Fibroblast of lung (primary cell): ENCODE measurements around the gene RPS6KC1. TPM values are rescaled to one million over a fixed set of nuclear protein-coding genes. Genes with fewer than 3 reads are reported as not detected.

Experiments used
- DNase-seq, 2 donors: peaks; one replicate each; pipeline versions ENCODE4 v3.0.0 to v3.0.0-alpha.2; 2010; ENCODE audit warnings: low read depth in 2 of 2
- H2AFZ ChIP-seq: 2 replicates; pipeline ENCODE4 v1.5.1; 2012; ENCODE audit warnings: low read length, control low read depth, inconsistent platforms
- H3K27ac ChIP-seq: 2 replicates; pipeline ENCODE4 v1.5.1; 2011; ENCODE audit warnings: low read length, control low read depth; ENCODE audit not compliant: insufficient read depth
- H3K27me3 ChIP-seq: 2 replicates; pipeline ENCODE4 v1.5.1; 2011; ENCODE audit warnings: mild to moderate bottlenecking, low read length; ENCODE audit not compliant: control insufficient read depth, insufficient read depth
- H3K36me3 ChIP-seq: 2 replicates; pipeline ENCODE4 v1.5.1; 2011; ENCODE audit warnings: low read length; ENCODE audit not compliant: control insufficient read depth, insufficient read depth
- H3K4me1 ChIP-seq: 2 replicates; pipeline ENCODE4 v1.5.1; 2011; ENCODE audit warnings: low read length; ENCODE audit not compliant: control insufficient read depth, insufficient read depth; ENCODE audit errors: extremely low read depth
- H3K4me2 ChIP-seq: 2 replicates; pipeline ENCODE4 v1.5.1; 2011; ENCODE audit warnings: low read length, control low read depth; ENCODE audit not compliant: insufficient read depth; ENCODE audit errors: extremely low read depth
- H3K4me3 ChIP-seq, 4 experiments: fragments of 200-600 bp in 1 of 4; sonication (generic) in 1 of 4; replicated peaks in 1 of 4; 2 replicates each; pipeline ENCODE4 v1.5.1; 2011 to 2016; ENCODE audit warnings: low read length in 4 of 4, low read depth in 3 of 4, mild to moderate bottlenecking in 3 of 4, control low read depth in 2 of 4, inconsistent platforms in 1 of 4, mixed read lengths in 1 of 4; ENCODE audit not compliant: insufficient read depth in 1 of 4; ENCODE audit errors: control extremely low read depth in 1 of 4
- H3K79me2 ChIP-seq: 2 replicates; pipeline ENCODE4 v1.5.1; 2012; ENCODE audit warnings: mild to moderate bottlenecking, low read length, inconsistent platforms; ENCODE audit not compliant: control insufficient read depth, insufficient read depth
- H3K9ac ChIP-seq: 2 replicates; pipeline ENCODE4 v1.5.1; 2011; ENCODE audit warnings: mild to moderate bottlenecking, low read length, control low read depth; ENCODE audit not compliant: insufficient read depth
- H3K9me3 ChIP-seq: 2 replicates; pipeline ENCODE4 v1.5.1; 2012; ENCODE audit warnings: low read depth, low read length; ENCODE audit not compliant: control insufficient read depth, insufficient read depth
- H4K20me1 ChIP-seq: 2 replicates; pipeline ENCODE4 v1.5.1; 2011; ENCODE audit warnings: low read length; ENCODE audit not compliant: control insufficient read depth, insufficient read depth; ENCODE audit errors: extremely low read depth
- EZH2 ChIP-seq: IDR thresholded peaks from 2 replicates; pipeline ENCODE4 v1.5.1; 2012; ENCODE audit warnings: low read length, control low read depth, mild to moderate bottlenecking; ENCODE audit errors: missing control alignments
- polyA plus RNA-seq, 2 donors: library from polyadenylated mRNA; depleted of rRNA in 1 of 2; stranded (reverse) in 1 of 2; unstranded in 1 of 2; fragments of >200 nt; gene quantifications; 2 replicates each; pipeline ENCODE4 v1.2.1, GENCODE V29; 2011 to 2012; ENCODE audit warnings: missing spikeins in 1 of 2
- total RNA-seq: library from RNA; depleted of rRNA; stranded (reverse); fragments of >200 nt; gene quantifications from 2 replicates; pipeline ENCODE4 v1.2.1, GENCODE V29; 2014
- TF ChIP-seq, protein P1 (sequence below), 2 donors: IDR thresholded peaks in 1 of 2; conservative IDR thresholded peaks in 1 of 2; 1 replicate in 1 of 2; 2 replicates in 1 of 2; pipeline ENCODE4 v1.5.1; 2011 to 2012; ENCODE audit warnings: low read length in 2 of 2, control low read depth in 1 of 2, inconsistent platforms in 1 of 2, low read depth in 1 of 2, mild to moderate bottlenecking in 1 of 2

The RPS6KC1 gene
- total and polyA plus RNA-seq, 2 donors (not counting 1 experiment from before 2014, with no cell fraction given): 20.9 to 33.5 TPM

DNA sequence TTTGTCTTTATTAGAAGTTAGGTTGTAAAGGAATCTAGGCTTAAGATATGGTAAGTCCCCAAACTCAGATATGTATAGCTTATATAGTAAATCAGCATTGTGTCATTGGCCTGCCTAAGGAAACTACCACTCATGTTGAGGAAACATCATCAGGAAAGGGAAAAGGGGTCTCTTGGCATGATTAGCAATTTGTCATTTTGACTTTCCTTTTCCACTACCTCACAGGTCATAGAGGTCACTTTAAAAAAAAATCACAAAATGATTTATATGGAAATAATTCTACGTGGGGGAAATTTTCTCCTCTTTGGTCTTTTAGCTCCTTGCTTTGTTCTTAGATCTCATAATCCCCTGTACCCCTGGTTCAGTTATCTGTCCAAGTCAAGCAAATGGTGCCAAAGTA lies 213.5 kb downstream of the RPS6KC1 start:
- Histone ChIP-seq H3K9ac (no peak overlapping the region), H3K27ac (no peak overlapping the region), H3K4me2 (no peak overlapping the region), H2AFZ (no peak overlapping the region), H3K9me3 (no peaks in the 10 kb centered on the region), H3K27me3 (no peaks in the 10 kb centered on the region), H3K4me3 (no peak overlapping the region), H3K4me1 (no peaks in the 10 kb centered on the region), H3K79me2 (no peaks in the 10 kb centered on the region), H4K20me1 (no peaks in the 10 kb centered on the region), H3K36me3 (no peaks in the 10 kb centered on the region)
- TF ChIP-seq EZH2: no peak
- TF ChIP-seq, protein P1, sequence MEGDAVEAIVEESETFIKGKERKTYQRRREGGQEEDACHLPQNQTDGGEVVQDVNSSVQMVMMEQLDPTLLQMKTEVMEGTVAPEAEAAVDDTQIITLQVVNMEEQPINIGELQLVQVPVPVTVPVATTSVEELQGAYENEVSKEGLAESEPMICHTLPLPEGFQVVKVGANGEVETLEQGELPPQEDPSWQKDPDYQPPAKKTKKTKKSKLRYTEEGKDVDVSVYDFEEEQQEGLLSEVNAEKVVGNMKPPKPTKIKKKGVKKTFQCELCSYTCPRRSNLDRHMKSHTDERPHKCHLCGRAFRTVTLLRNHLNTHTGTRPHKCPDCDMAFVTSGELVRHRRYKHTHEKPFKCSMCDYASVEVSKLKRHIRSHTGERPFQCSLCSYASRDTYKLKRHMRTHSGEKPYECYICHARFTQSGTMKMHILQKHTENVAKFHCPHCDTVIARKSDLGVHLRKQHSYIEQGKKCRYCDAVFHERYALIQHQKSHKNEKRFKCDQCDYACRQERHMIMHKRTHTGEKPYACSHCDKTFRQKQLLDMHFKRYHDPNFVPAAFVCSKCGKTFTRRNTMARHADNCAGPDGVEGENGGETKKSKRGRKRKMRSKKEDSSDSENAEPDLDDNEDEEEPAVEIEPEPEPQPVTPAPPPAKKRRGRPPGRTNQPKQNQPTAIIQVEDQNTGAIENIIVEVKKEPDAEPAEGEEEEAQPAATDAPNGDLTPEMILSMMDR (conservative IDR thresholded peaks at IDR 0.05 in 1 of 2, IDR thresholded peaks at IDR 0.05 in 1 of 2; ENCODE audit: low read depth in 1 of 2, low read length in 2 of 2): no peak
- no peak for DNase-seq

DNA sequence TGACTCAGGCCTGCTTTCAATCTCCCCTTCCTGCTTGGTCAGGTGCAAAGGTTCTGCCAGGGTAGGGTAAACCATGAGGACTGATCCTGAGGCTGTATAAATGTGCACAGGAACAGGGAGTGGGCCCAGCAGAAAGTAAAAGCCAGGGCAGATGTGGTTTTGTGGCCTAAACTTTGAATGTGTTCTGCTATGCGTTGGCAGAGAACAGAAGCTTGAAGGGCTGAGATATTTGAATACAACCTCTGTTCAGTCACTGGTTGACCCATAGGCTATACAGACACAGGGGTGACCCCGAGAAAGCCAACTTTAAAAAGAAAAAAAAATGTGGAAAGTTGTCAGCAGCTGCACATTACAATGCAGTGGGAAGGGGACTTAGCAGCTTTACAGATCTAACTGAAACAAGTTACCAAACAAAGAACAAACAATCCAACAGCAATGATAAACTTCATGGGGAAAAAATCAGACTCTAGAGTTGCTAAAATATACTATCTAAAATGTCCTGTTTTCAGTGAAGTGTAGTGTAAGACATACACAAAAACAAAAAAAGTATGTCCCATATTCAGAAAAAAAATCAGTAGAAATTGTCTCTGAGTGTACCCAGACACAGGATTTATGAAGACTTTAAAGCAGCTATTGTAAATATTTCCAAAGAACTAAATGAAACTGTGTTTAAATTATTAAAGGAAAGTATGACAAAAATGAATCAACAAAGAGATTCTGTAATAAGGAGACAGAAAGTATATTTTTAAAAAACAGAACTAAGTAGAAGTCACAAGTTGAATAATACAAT lies 216.1 kb downstream of the RPS6KC1 start:
- Histone ChIP-seq H3K27me3 (no peaks in the 10 kb centered on the region), H4K20me1 (no peaks in the 10 kb centered on the region), H3K79me2 (no peaks in the 10 kb centered on the region), H3K9ac (no peak overlapping the region), H2AFZ (no peak overlapping the region), H3K4me1 (no peaks in the 10 kb centered on the region), H3K4me3 (no peak overlapping the region), H3K4me2 (no peak overlapping the region), H3K36me3 (no peaks in the 10 kb centered on the region), H3K27ac (no peak overlapping the region), H3K9me3 (no peaks in the 10 kb centered on the region)
- peak in 1 of 2 donors; percentile 31 for DNase-seq
- TF ChIP-seq, protein P1 (conservative IDR thresholded peaks at IDR 0.05 in 1 of 2, IDR thresholded peaks at IDR 0.05 in 1 of 2; ENCODE audit: low read depth in 1 of 2, low read length in 2 of 2): no peak
- no peak for TF ChIP-seq EZH2

DNA sequence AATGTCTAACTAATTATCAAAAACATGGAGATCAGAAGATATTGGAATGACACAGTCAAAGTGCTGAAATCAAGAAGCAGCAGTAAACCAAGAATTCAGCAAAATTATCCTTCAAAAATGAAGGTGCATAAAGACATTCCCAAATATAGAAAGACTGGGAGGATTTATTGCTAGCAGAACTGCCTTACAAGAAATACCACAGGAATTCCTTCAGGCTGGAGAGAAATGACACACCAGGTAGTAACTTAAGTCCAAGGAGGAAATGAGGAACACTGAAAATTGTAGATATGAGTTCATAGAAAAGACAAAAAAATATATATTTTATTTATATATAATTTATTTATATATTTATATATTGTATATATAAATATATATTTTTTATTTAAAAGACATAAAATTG lies 217.2 kb downstream of the RPS6KC1 start:
- no peaks in the 10 kb centered on the region for H3K36me3 ChIP-seq
- TF ChIP-seq, protein P1 (conservative IDR thresholded peaks at IDR 0.05 in 1 of 2, IDR thresholded peaks at IDR 0.05 in 1 of 2; ENCODE audit: low read depth in 1 of 2, low read length in 2 of 2): no peak
- no peak for TF ChIP-seq EZH2
- no peak overlapping the region for H3K9ac ChIP-seq
- peak in 1 of 2 donors; percentile 87 for DNase-seq
- no peak overlapping the region for H3K4me2 ChIP-seq
- no peak overlapping the region for H3K27ac ChIP-seq
- H3K27me3 ChIP-seq: no peaks in the 10 kb centered on the region
- H4K20me1 ChIP-seq: no peaks in the 10 kb centered on the region
- no peaks in the 10 kb centered on the region for H3K79me2 ChIP-seq
- H3K4me3 ChIP-seq: no peak overlapping the region
- no peak overlapping the region for H2AFZ ChIP-seq
- no peaks in the 10 kb centered on the region for H3K4me1 ChIP-seq
- H3K9me3 ChIP-seq: no peaks in the 10 kb centered on the region
